G401.6 (cell line): ENCODE measurements around the gene HSDL1.

ENCODE experiments used
- FAIRE-seq: peaks from 2 replicates; lab custom pipeline; 2012; peaks lifted over from hg19 to GRCh38; lab: Jason Lieb, UNC

HSDL1 gene

GRCh38 chr16:84176192-84177053 is 31.4 kb upstream of the HSDL1 start:
- FAIRE-seq = no peak

GRCh38 chr16:84175350-84176081 is 30.5 kb upstream of the HSDL1 start:
- FAIRE-seq = no peak

- FAIRE-seq = no peak
Observed at GRCh38 chr16:84174396-84174795, 29.4 kb upstream of the HSDL1 start.

- FAIRE-seq = no peak
Observed at GRCh38 chr16:84169765-84170310, 24.9 kb upstream of the HSDL1 start.

GRCh38 chr16:84166796-84167695 is 22.1 kb upstream of the HSDL1 start:
- no peak for FAIRE-seq

- no peak for FAIRE-seq
Observed at GRCh38 chr16:84165746-84166145, 20.8 kb upstream of the HSDL1 start.

- no peak for FAIRE-seq
Observed at GRCh38 chr16:84161801-84162200, 16.8 kb upstream of the HSDL1 start.

- no peak for FAIRE-seq
Observed at GRCh38 chr16:84161037-84161436, 16.1 kb upstream of the HSDL1 start.

- FAIRE-seq = no peak
Observed at GRCh38 chr16:84159800-84160199, 14.8 kb upstream of the HSDL1 start.

GRCh38 chr16:84159007-84159406 is 14.0 kb upstream of the HSDL1 start:
- FAIRE-seq = no peak

GRCh38 chr16:84156342-84156784 is 11.4 kb upstream of the HSDL1 start:
- no peak for FAIRE-seq

GRCh38 chr16:84155771-84156170 is 10.8 kb upstream of the HSDL1 start:
- FAIRE-seq = no peak

GRCh38 chr16:84155226-84155625 is 10.2 kb upstream of the HSDL1 start:
- no peak for FAIRE-seq

- FAIRE-seq = no peak
Observed at GRCh38 chr16:84153660-84154214, 8.8 kb upstream of the HSDL1 start.

GRCh38 chr16:84150926-84151325 is 5.9 kb upstream of the HSDL1 start:
- FAIRE-seq = no peak

- no peak for FAIRE-seq
Observed at GRCh38 chr16:84144209-84144858, 643 bp downstream of the HSDL1 start.

- no peak for FAIRE-seq
Observed at GRCh38 chr16:84143784-84144199, 1.2 kb downstream of the HSDL1 start.

GRCh38 chr16:84143081-84143480 is 1.9 kb downstream of the HSDL1 start:
- FAIRE-seq = no peak

GRCh38 chr16:84141143-84141670 is 3.8 kb downstream of the HSDL1 start:
- no peak for FAIRE-seq

GRCh38 chr16:84139628-84140258 is 5.2 kb downstream of the HSDL1 start:
- no peak for FAIRE-seq
